ENCODE results near the gene MICU1.

GRCh38 chr10:72485701-72486100 is 140.2 kb downstream of the MICU1 start:
- TF ChIP-seq CTCF (IDR thresholded peaks at IDR 0.05) (no peak), POLR2A (IDR thresholded peaks at IDR 0.05) (no peak)

Measured in transverse colon (tissue), 3 donors.